Cardiac fibroblast (primary cell): ENCODE results near the gene SH2B3.

Experiments
- DNase-seq, 2 donors: peaks; one replicate each; pipeline versions ENCODE4 v3.0.0 to v3.0.0-alpha.2; 2010; ENCODE audit warnings: low read depth in 2 of 2
- H3K4me3 ChIP-seq, 2 donors: replicated peaks in 1 of 2; 1 replicate in 1 of 2; 2 replicates in 1 of 2; pipeline ENCODE4 v1.5.1; 2011; ENCODE audit warnings: low read depth in 2 of 2, low read length in 2 of 2, mild to moderate bottlenecking in 2 of 2, moderate library complexity in 1 of 2
- CTCF ChIP-seq: IDR thresholded peaks from one replicate; pipeline ENCODE4 v1.5.1; 2011; ENCODE audit warnings: low read depth, mild to moderate bottlenecking, low read length, inconsistent platforms

SH2B3 gene

GRCh38 chr12:111410431-111411184, 4.9 kb downstream of the SH2B3 start:
- TF ChIP-seq CTCF = no peak
- H3K4me3 ChIP-seq = no peak overlapping the region
- peak; percentile 53 to 64 for DNase-seq

DNA sequence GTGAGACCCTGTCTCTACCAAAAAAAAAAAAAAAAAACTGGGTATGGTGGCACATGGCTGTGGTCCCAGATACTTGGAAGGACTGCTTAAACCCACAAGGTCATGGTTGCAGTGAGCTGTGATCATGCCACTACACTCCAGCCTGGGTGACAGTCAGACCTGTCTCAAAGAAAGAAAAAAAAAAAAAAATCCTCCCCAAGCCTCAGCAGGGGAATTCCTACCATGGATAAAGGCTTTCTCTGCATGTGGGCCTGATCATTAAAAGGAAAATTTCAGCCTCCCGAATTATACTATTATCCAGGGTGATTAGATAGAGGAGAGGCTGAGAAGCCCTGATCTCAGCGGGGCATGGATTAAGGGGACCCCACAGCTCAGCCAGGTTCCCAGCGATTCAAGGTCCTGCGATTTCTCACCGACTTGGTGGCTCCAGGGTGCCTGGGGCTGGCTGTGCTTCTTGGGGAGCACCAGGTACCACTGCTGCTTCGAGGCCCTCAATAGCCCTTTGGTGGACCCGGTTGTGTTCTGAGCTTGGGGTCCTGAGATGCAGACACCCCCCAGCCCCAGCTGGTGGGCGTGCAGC, 5.6 kb downstream of the SH2B3 start:
- H3K4me3 ChIP-seq = no peak overlapping the region
- no peak for DNase-seq
- no peak for TF ChIP-seq CTCF

DNA sequence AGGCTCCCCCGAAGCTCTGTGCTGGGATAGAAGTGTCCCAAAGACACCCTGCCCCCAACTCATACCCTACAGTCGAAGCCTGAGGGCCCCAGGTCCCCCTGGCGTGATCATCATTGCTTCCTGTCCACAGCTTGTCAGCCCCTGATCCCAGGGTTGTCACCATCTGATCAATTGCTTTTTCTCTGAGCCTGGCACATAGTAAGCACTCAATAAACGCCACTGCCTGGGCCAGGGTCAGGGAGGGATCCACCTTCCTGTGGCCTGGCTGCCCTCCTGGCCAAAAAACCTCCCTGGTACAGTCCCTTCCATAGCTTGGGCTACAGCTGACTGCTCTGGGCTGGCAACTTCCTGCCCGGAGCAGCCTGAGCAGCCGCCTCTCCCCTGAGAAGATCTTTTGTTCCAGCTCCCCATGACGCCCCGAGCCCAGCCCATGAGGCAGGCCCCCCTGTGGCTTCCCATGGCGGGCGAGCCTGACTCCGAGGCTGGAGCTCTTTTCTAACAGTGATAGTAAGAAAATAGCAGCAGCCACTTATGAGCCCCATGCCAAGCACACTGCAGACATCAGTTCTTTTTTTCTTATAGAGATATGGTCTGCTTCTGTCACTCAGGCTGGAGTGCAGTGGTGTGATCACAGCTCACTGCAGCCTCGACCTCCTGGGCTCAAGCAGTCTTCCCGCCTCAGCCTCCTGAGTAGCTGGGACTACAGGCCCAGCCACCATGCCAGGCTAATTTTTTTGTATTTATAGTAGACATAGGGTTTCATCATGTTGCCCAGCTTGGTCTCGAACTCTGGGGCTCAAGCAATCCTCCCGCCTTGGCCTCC, 6.5 kb downstream of the SH2B3 start:
- TF ChIP-seq CTCF = no peak
- H3K4me3 ChIP-seq = no peak overlapping the region
- peak in 1 of 2 donors; percentile 50 for DNase-seq

- H3K4me3 ChIP-seq = no peak overlapping the region
- DNase-seq = no peak
- no peak for TF ChIP-seq CTCF
These were observed 7.2 kb downstream of the SH2B3 start for GRCh38 chr12:111412830-111413441.

- no peak for TF ChIP-seq CTCF
- H3K4me3 ChIP-seq = no peak overlapping the region
- DNase-seq = peak; percentile 59 to 76
These were observed 7.8 kb downstream of the SH2B3 start for GRCh38 chr12:111413442-111414086.

- no peak for DNase-seq
- no peak overlapping the region for H3K4me3 ChIP-seq
- no peak for TF ChIP-seq CTCF
These were observed 9.1 kb downstream of the SH2B3 start for GRCh38 chr12:111414711-111415252.
